ENCODE measurements around the gene ANKRD36C. TPM values are rescaled to one million over a fixed set of nuclear protein-coding genes. Genes with fewer than 3 reads are reported as not detected.
"Not testable (repeated sequence)": the region's sequence is repeated elsewhere in the genome, so short reads cannot be mapped to it uniquely, and the experiment has no call there.

ANKRD36C gene
- total and polyA plus RNA-seq, 2 experiments from 2014 or later, result 16.2 to 16.8 TPM

DNA sequence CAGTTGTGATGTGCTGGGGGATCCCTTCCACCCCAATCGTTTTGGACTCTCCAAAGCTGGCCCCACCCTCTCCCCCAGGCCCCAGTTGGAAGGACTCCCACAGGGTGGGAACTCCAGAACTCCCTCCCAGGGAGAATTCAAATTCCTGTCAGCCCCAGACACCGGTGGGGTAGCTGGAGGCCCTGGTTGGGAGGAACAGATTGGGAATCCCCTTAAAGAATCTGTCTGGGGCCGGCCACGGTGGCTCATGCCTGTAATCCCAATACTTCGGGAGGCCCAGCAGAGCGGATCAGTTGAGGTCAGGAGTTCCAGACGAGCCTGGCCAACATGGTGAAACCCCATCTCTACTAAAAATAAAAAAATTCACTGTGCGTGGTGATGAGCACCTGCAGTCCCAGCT, 155.5 kb downstream of the ANKRD36C start (continued):
- TF ChIP-seq ZNF331 (CRISPR knock-in tag; IDR thresholded peaks at IDR 0.05; ENCODE audit: low read depth) (no peak), POLR2AphosphoS5 (IDR thresholded peaks at IDR 0.05; ENCODE audit: low read depth) (no peak), CREB1 (CRISPR knock-in tag; IDR thresholded peaks at IDR 0.05; ENCODE audit: low read depth) (no peak)

DNA sequence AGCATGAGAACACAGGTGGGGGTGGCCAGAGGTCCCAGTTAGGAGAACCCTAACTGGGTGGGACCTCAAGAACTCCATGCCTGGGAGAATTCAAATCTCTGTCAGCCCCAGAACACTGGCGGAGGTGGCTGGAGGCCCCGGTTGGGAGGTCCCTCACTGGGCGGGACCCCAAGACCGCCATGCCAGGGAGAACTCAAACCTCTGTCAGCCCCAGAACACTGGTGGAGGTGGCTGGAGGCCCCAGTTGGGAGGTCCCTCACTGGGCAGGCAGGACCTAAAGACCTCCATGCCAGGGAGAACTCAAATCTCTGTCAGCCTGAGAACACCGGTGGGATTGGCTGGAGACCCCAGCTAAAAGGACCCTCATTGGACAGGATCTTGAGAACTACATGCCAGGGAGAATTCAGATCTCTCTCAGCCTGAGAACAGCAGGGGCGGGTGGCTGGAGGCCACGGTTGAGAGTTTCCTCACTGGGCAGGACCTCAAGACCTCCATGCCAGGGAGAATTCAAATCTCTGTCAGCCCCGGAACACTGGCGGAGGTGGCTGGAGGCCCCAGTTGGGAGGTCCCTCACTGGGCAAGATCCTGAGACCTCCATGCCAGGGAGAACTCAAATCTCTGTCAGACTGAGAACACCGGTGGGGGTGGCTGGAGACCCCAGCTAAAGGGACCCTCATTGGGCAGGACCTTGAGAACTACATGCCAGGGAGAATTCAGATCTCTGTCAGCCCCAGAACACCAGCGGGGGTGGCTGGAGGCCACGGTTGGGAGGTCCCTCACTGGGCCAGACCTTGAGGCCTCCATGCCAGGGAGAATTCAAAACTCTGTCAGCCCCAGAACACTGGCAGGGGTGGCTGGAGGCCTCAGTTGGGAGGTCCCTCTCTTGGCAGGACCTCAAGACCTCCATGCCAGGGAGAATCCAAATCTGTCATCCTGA, 157.3 kb downstream of the ANKRD36C start:
- not testable (repeated sequence) for ATAC-seq; H3K4me1 Mint-ChIP-seq; H4K20me1 ChIP-seq (replicated peaks; ENCODE audit: insufficient read depth); H3K4me3 Mint-ChIP-seq; H3K27ac ChIP-seq (ENCODE audit: low read depth); H3K4me1 ChIP-seq (ENCODE audit: insufficient read depth); H3K27me3 Mint-ChIP-seq (ENCODE audit: insufficient read depth, low read depth, poor library complexity); H3K27ac Mint-ChIP-seq; DNase-seq (ENCODE audit: low spot score); H2AFZ ChIP-seq; H3K4me2 ChIP-seq; H3K27me3 ChIP-seq (ENCODE audit: insufficient read depth); H3F3A ChIP-seq (replicated peaks; ENCODE audit: low read depth); H3K79me2 ChIP-seq (replicated peaks; ENCODE audit: insufficient read depth); H3K4me3 ChIP-seq; H3K9me2 ChIP-seq (ENCODE audit: insufficient read depth); H3K36me3 ChIP-seq (ENCODE audit: insufficient read depth)
- H3K9me3 Mint-ChIP-seq, result peaks cover 50% of the 10 kb centered on the region
- H3K36me3 Mint-ChIP-seq (ENCODE audit: low read depth), result peaks cover 49% of the 10 kb centered on the region

DNA sequence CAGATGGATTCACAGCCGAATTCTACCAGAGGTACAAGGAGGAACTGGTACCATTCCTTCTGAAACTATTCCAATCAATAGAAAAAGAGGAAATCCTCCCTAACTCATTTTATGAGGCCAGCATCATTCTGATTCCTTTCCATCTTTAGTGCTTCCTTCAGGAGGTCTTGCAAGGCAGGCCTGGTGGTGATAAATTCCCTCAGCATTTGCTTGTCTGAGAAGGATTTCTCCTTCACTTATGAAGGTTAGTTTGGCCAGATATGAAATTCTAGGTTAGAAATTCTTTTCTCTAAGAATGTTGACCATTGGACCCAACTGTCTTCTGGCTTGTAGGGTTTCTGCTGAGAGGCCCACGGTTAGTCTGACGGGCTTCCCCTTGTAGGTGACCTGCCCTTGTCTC, 167.4 kb downstream of the ANKRD36C start:
- not testable (repeated sequence) for H3K4me3 ChIP-seq; H3K27ac ChIP-seq (ENCODE audit: low read depth); H3K4me1 Mint-ChIP-seq; H3K27ac Mint-ChIP-seq; DNase-seq (ENCODE audit: low spot score); H3K9me2 ChIP-seq (ENCODE audit: insufficient read depth); H3K4me3 Mint-ChIP-seq; H3K4me1 ChIP-seq (ENCODE audit: insufficient read depth); H3K27me3 ChIP-seq (ENCODE audit: insufficient read depth); H3K79me2 ChIP-seq (replicated peaks; ENCODE audit: insufficient read depth); H3F3A ChIP-seq (replicated peaks; ENCODE audit: low read depth); H3K4me2 ChIP-seq; ATAC-seq; H2AFZ ChIP-seq; H4K20me1 ChIP-seq (replicated peaks; ENCODE audit: insufficient read depth)
- peaks cover 10% of the 10 kb centered on the region for H3K36me3 ChIP-seq (ENCODE audit: insufficient read depth)
- Mint-ChIP-seq H3K9me3 (peaks cover 82% of the 10 kb centered on the region), H3K36me3 (ENCODE audit: low read depth) (peaks cover 61% of the 10 kb centered on the region), H3K27me3 (ENCODE audit: insufficient read depth, low read depth, poor library complexity) (peaks cover 19% of the 10 kb centered on the region)

DNA sequence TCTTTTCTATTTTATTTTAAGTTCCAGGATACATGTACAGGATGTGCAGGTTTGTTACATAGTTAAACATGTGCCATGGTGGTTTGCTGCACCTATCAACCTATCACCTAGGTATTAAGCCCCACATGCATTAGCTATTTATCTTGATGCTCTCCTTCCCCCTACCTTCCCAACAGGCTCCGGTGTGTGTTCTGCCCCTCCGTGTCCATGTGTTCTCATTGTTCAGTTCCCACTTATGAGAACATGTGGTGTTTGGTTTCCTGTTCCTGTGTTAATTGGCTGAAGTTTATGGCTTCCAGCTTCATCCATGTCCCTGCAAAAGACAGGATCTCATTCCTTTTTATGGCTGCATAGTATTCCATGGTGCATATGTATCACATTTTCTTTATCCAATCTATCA, 174.1 kb downstream of the ANKRD36C start:
- H3K4me1 ChIP-seq (ENCODE audit: insufficient read depth); H3K9me2 ChIP-seq (ENCODE audit: insufficient read depth); ATAC-seq; H3K27me3 ChIP-seq (ENCODE audit: insufficient read depth); H3K4me1 Mint-ChIP-seq; H3F3A ChIP-seq (replicated peaks; ENCODE audit: low read depth); H3K4me2 ChIP-seq; H3K27ac ChIP-seq (ENCODE audit: low read depth); H2AFZ ChIP-seq; DNase-seq (ENCODE audit: low spot score); H3K4me3 ChIP-seq; H3K79me2 ChIP-seq (replicated peaks; ENCODE audit: insufficient read depth); H3K36me3 ChIP-seq (ENCODE audit: insufficient read depth); H3K27ac Mint-ChIP-seq; H3K4me3 Mint-ChIP-seq; H4K20me1 ChIP-seq (replicated peaks; ENCODE audit: insufficient read depth): not testable (repeated sequence)
- Mint-ChIP-seq H3K27me3 (ENCODE audit: insufficient read depth, low read depth, poor library complexity) (peaks cover 10% of the 10 kb centered on the region), H3K36me3 (ENCODE audit: low read depth) (peaks cover 38% of the 10 kb centered on the region), H3K9me3 (peaks cover 67% of the 10 kb centered on the region)

DNA sequence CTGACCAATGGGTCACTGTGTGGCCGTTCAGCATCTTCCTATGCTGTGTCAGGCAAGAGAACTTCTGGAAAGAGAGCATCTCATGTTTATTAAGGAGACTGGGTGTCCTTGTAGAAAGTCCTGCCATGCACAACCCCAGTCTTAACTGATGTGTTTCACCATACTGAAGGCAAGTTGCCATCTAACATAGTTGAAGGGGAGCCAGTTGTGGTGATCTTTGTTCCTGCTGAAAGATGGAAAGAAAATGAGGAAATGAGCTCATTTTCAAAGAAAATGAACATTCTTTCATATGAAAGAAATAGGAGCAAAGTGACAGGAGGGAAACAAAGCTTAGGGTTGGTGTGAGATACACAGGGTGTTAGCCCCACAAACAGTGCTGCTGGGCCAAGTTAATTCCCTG, 178.3 kb downstream of the ANKRD36C start:
- not testable (repeated sequence) for H4K20me1 ChIP-seq (replicated peaks; ENCODE audit: insufficient read depth); H3K4me1 ChIP-seq (ENCODE audit: insufficient read depth); H3K4me2 ChIP-seq; H3K4me3 ChIP-seq; H3K27me3 Mint-ChIP-seq (ENCODE audit: insufficient read depth, low read depth, poor library complexity); H3K4me3 Mint-ChIP-seq; H3F3A ChIP-seq (replicated peaks; ENCODE audit: low read depth); H2AFZ ChIP-seq; H3K27ac Mint-ChIP-seq; H3K9me2 ChIP-seq (ENCODE audit: insufficient read depth); H3K79me2 ChIP-seq (replicated peaks; ENCODE audit: insufficient read depth); ATAC-seq; DNase-seq (ENCODE audit: low spot score); H3K4me1 Mint-ChIP-seq; H3K27ac ChIP-seq (ENCODE audit: low read depth); H3K27me3 ChIP-seq (ENCODE audit: insufficient read depth); H3K36me3 ChIP-seq (ENCODE audit: insufficient read depth)
- Mint-ChIP-seq H3K36me3 (ENCODE audit: low read depth) (peaks cover 15% of the 10 kb centered on the region), H3K9me3 (peaks cover 36% of the 10 kb centered on the region)
